Esophagus muscularis mucosa (tissue), 4 donors: Measurements from ENCODE around the gene PANX1. TPM values are rescaled to one million over a fixed set of nuclear protein-coding genes. Genes with fewer than 3 reads are reported as not detected.

Experiments
- DNase-seq: peaks from one replicate; pipeline ENCODE4 v3.0.0-alpha.2; 2017; ENCODE audit errors: extremely low spot score
- H3K27ac ChIP-seq, 4 donors: fragments of 200-600 bp; sonication (generic); replicated peaks in 1 of 4; 1 replicate in 3 of 4; 2 replicates in 1 of 4; pipeline ENCODE4 v1.5.1; 2016 to 2019; ENCODE audit warnings: mild to moderate bottlenecking in 1 of 4
- H3K27me3 ChIP-seq, 4 donors: fragments of 200-600 bp; sonication (generic); one replicate each; pipeline versions ENCODE4 v1.5.1 to v1.6.0; 2016 to 2019
- H3K36me3 ChIP-seq, 4 donors: fragments of 200-600 bp; sonication (generic); one replicate each; pipeline ENCODE4 v1.5.1; 2016 to 2019
- H3K4me1 ChIP-seq, 4 donors: fragments of 200-600 bp; sonication (generic); one replicate each; pipeline ENCODE4 v1.5.1; 2016 to 2019
- H3K4me3 ChIP-seq, 4 donors: fragments of 200-600 bp; sonication (generic); 1 replicate in 2 of 4; 2 replicates in 2 of 4; pipeline ENCODE4 v1.5.1; 2016 to 2019; ENCODE audit warnings: mild to moderate bottlenecking in 4 of 4, moderate library complexity in 1 of 4
- H3K9me3 ChIP-seq, 4 donors: fragments of 200-600 bp; sonication (generic); 1 replicate in 3 of 4; 2 replicates in 1 of 4; pipeline ENCODE4 v1.5.1; 2016 to 2019
- CTCF ChIP-seq, 3 experiments: fragments of 200-600 bp in 2 of 3; fragments of 450-650 bp in 1 of 3; sonication (generic) in 2 of 3; IDR thresholded peaks; one replicate each; pipeline ENCODE4 v1.5.1; 2017 to 2019; ENCODE audit warnings: antibody characterized with exemption in 3 of 3, mild to moderate bottlenecking in 2 of 3, moderate library complexity in 1 of 3
- EP300 ChIP-seq: sonication (generic); formaldehyde crosslinking; IDR thresholded peaks from one replicate; pipeline ENCODE4 v1.6.1; 2017; ENCODE audit warnings: antibody characterized with exemption
- POLR2A ChIP-seq: fragments of 450-650 bp; IDR thresholded peaks from one replicate; pipeline ENCODE4 v1.6.1; 2017; ENCODE audit warnings: antibody characterized with exemption, moderate library complexity, mild to moderate bottlenecking, low read depth
- POLR2AphosphoS5 ChIP-seq, 2 donors: sonication (generic); formaldehyde crosslinking; IDR thresholded peaks; one replicate each; pipeline ENCODE4 v1.6.1; 2017; ENCODE audit warnings: antibody characterized with exemption in 2 of 2
- WGBS: methylation state at CpG from one replicate; pipeline ENCODE4 v1.1.5; 2018; 5-methylcytosine and 5-hydroxymethylcytosine counted together
- intact Hi-C: fragments of 100-400 bp; cut with DNase I; formaldehyde crosslinking; loops from one replicate; pipeline ENCODE4 v1.15.1; 2023
- total RNA-seq, 4 donors: library from RNA; depleted of rRNA; stranded (reverse); fragments of >200 nt; gene quantifications; one replicate each; pipeline versions ENCODE4 v1.1.0 to v1.2.1, GENCODE V29; 2016

PANX1 gene
- total RNA-seq, 4 donors from 2014 or later, result 25.7 to 35.6 (median 29.7) TPM

GRCh38 chr11:94203070-94203469, 74.4 kb downstream of the PANX1 start:
- Histone ChIP-seq H3K36me3 (no peaks in the 10 kb centered on the region), H3K9me3 (no peaks in the 10 kb centered on the region), H3K4me3 (no peak overlapping the region), H3K4me1 (no peaks in the 10 kb centered on the region), H3K27me3 (no peaks in the 10 kb centered on the region), H3K27ac (no peak overlapping the region)
- TF ChIP-seq CTCF (IDR thresholded peaks at IDR 0.05), result no peak
- no peak for TF ChIP-seq POLR2A
- TF ChIP-seq EP300, result no peak
- TF ChIP-seq POLR2AphosphoS5 (IDR thresholded peaks at IDR 0.05), result no peak
- DNase-seq, result peak; percentile 42
- intact Hi-C loops, result no loop called here
- 92% methylated on average over 3 of the region's 3 CpGs for WGBS

DNA sequence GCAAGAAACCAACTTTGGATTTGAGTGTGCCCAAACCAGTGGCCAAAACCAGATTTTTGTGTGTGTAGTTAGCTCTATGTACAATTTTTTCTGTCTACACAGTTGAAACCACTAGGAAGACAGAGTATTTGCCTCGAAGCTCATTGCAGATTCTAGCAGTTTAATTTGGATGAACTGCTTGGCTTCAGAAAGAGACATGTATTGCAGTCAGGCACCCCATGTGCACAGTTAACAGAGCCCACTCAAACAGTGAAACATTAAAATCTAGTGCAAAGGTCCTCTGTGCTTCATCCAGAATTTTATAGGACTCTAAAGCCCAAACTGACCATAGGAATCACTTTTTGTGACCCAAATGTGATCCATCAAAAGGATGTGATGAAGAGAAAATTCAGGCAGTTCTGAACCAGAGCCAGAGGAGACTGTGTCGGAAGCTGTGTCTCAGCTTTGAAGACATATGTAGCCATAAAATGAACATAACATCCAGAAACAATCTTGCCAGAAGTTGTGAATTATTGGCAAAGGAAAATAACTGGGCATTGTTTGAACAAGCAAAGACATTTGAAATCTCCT, 82.7 kb downstream of the PANX1 start:
- H3K4me1 ChIP-seq, result no peaks in the 10 kb centered on the region
- H3K4me3 ChIP-seq, result no peak overlapping the region
- no peaks in the 10 kb centered on the region for H3K9me3 ChIP-seq
- no peaks in the 10 kb centered on the region for H3K27me3 ChIP-seq
- intact Hi-C loops, result no loop called here
- no peak for DNase-seq
- H3K36me3 ChIP-seq, result no peaks in the 10 kb centered on the region
- WGBS, result 59% methylated on average over 2 of the region's 2 CpGs
- no peak overlapping the region for H3K27ac ChIP-seq
- TF ChIP-seq CTCF (IDR thresholded peaks at IDR 0.05) (no peak), POLR2A (no peak), EP300 (no peak), POLR2AphosphoS5 (IDR thresholded peaks at IDR 0.05) (no peak)

GRCh38 chr11:94212898-94213297, 84.3 kb downstream of the PANX1 start:
- peaks cover 0 to 1% (median 0%) of the 10 kb centered on the region in 4 donors for H3K9me3 ChIP-seq
- H3K36me3 ChIP-seq, result no peaks in the 10 kb centered on the region
- no peaks in the 10 kb centered on the region for H3K27me3 ChIP-seq
- 73% methylated on average over 2 of the region's 2 CpGs for WGBS
- TF ChIP-seq POLR2A, result no peak
- TF ChIP-seq CTCF (IDR thresholded peaks at IDR 0.05), result no peak
- TF ChIP-seq EP300, result no peak
- H3K27ac ChIP-seq, result no peak overlapping the region
- no peak overlapping the region for H3K4me3 ChIP-seq
- intact Hi-C loops, result no loop called here
- no peak for DNase-seq
- H3K4me1 ChIP-seq, result no peaks in the 10 kb centered on the region

GRCh38 chr11:94217705-94218104, 89.1 kb downstream of the PANX1 start:
- H3K27ac ChIP-seq, result no peak overlapping the region
- DNase-seq, result no peak
- no peak overlapping the region for H3K4me3 ChIP-seq
- no peaks in the 10 kb centered on the region for H3K27me3 ChIP-seq
- no peaks in the 10 kb centered on the region for H3K36me3 ChIP-seq
- H3K9me3 ChIP-seq, result peaks cover 0 to 30% (median 10%) of the 10 kb centered on the region in 4 donors
- intact Hi-C loops, result no loop called here
- H3K4me1 ChIP-seq, result no peaks in the 10 kb centered on the region
- TF ChIP-seq POLR2A, result no peak
- 79% methylated on average over 1 of the region's 1 CpG for WGBS

DNA sequence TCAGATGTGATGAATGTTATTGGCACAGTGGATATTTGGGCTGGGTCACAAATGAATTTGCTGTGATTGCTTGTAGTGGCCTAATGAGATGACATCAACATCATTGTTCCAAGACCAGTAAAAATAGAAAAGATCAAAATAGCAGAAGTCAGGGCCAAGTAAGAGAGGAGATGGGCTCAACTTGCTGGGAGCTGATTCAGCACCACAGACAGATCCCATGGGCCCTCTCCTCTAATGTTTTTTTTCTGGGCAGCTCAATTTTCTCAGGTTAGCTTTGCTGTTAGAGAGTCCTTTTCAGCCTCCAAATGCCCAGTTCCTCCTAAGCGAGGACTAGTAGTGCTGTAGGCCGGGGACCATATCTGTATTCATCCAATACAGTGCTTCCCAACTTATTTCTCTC, 89.7 kb downstream of the PANX1 start:
- Histone ChIP-seq H3K4me3 (no peak overlapping the region), H3K36me3 (no peaks in the 10 kb centered on the region), H3K27ac (no peak overlapping the region), H3K9me3 (peaks cover 0 to 30% (median 10%) of the 10 kb centered on the region in 4 donors), H3K4me1 (no peaks in the 10 kb centered on the region), H3K27me3 (no peaks in the 10 kb centered on the region)
- no peak for TF ChIP-seq POLR2A
- TF ChIP-seq EP300, result no peak
- no peak for TF ChIP-seq POLR2AphosphoS5 (IDR thresholded peaks at IDR 0.05)
- no peak for TF ChIP-seq CTCF (IDR thresholded peaks at IDR 0.05)
- 80% methylated on average over 2 of the region's 2 CpGs for WGBS
- DNase-seq, result no peak
- intact Hi-C loops, result no loop called here
